Activated CD4-positive, CD25-positive, alpha-beta regulatory T cell treated with anti-CD3 and anti-CD28 coated beads, Interleukin-2, amount 50 U/mL, for 24 hours (primary cell): ENCODE measurements around the gene SLC18B1.
"Not testable (repeated sequence)": the region's sequence is repeated elsewhere in the genome, so short reads cannot be mapped to it uniquely, and the experiment has no call there.

ENCODE experiments used
- ATAC-seq, 2 donors: fragments of 150-1000 bp; cut with Tn5 transposase; one replicate each; pipeline ENCODE4 v1.10.0; 2021; ENCODE audit warnings: mild to moderate bottlenecking in 1 of 2, moderate library complexity in 1 of 2

The SLC18B1 gene

GRCh38 chr6:132798869-132799538 is 567 bp upstream of the SLC18B1 start:
- ATAC-seq: peak; percentile 81 to 89

- ATAC-seq: no peak
These were observed 3.0 kb downstream of the SLC18B1 start for GRCh38 chr6:132795461-132795860.

GRCh38 chr6:132792510-132792909 is 5.9 kb downstream of the SLC18B1 start:
- ATAC-seq: no peak

- no peak for ATAC-seq
These were observed 8.0 kb downstream of the SLC18B1 start for GRCh38 chr6:132790450-132790849.

- ATAC-seq: no peak
These were observed 9.1 kb downstream of the SLC18B1 start for GRCh38 chr6:132789396-132789776.

GRCh38 chr6:132788658-132789395 is 9.6 kb downstream of the SLC18B1 start:
- no peak for ATAC-seq

GRCh38 chr6:132785936-132786335 is 12.5 kb downstream of the SLC18B1 start:
- ATAC-seq: no peak

- ATAC-seq: peak in 1 of 2 donors; percentile 58
These were observed 17.6 kb downstream of the SLC18B1 start for GRCh38 chr6:132780770-132781371.

GRCh38 chr6:132777881-132778280 is 20.6 kb downstream of the SLC18B1 start:
- not testable (repeated sequence) for ATAC-seq

GRCh38 chr6:132768051-132768517 is 30.4 kb downstream of the SLC18B1 start:
- no peak for ATAC-seq

- ATAC-seq: no peak
These were observed 32.9 kb downstream of the SLC18B1 start for GRCh38 chr6:132765560-132765959.

GRCh38 chr6:132764370-132764769 is 34.1 kb downstream of the SLC18B1 start:
- ATAC-seq: no peak

GRCh38 chr6:132763269-132763668 is 35.2 kb downstream of the SLC18B1 start:
- peak; percentile 90 to 91 for ATAC-seq

- no peak for ATAC-seq
These were observed 38.2 kb downstream of the SLC18B1 start for GRCh38 chr6:132760256-132760655.

GRCh38 chr6:132758689-132759088 is 39.7 kb downstream of the SLC18B1 start:
- ATAC-seq: no peak

- peak; percentile 21 to 41 for ATAC-seq
These were observed 46.2 kb downstream of the SLC18B1 start for GRCh38 chr6:132752255-132752654.

- no peak for ATAC-seq
These were observed 46.6 kb downstream of the SLC18B1 start for GRCh38 chr6:132751828-132752227.

GRCh38 chr6:132751306-132751705 is 47.1 kb downstream of the SLC18B1 start:
- ATAC-seq: no peak

- peak in 1 of 2 donors; percentile 33 for ATAC-seq
These were observed 47.8 kb downstream of the SLC18B1 start for GRCh38 chr6:132750455-132751248.

GRCh38 chr6:132749111-132749510 is 49.3 kb downstream of the SLC18B1 start:
- no peak for ATAC-seq

- no peak for ATAC-seq
These were observed 50.0 kb downstream of the SLC18B1 start for GRCh38 chr6:132748446-132748845.

- no peak for ATAC-seq
These were observed 52.4 kb downstream of the SLC18B1 start for GRCh38 chr6:132746048-132746447.

- ATAC-seq: no peak
These were observed 55.9 kb downstream of the SLC18B1 start for GRCh38 chr6:132742495-132742894.
